Lower leg skin (tissue), 3 donors: Measurements from ENCODE around the gene CABP4.

Source experiments
- CTCF ChIP-seq, 3 donors: fragments of 450-650 bp; IDR thresholded peaks; one replicate each; pipeline ENCODE4 v1.5.1; 2016; ENCODE audit warnings: antibody characterized with exemption in 3 of 3, mild to moderate bottlenecking in 3 of 3, moderate library complexity in 2 of 3
- POLR2A ChIP-seq, 2 donors: fragments of 450-650 bp; IDR thresholded peaks; one replicate each; pipeline ENCODE4 v1.6.1; 2016 to 2017; ENCODE audit warnings: antibody characterized with exemption in 2 of 2, mild to moderate bottlenecking in 1 of 2, moderate library complexity in 1 of 2

- TF ChIP-seq POLR2A (IDR thresholded peaks at IDR 0.05) (no peak), CTCF (IDR thresholded peaks at IDR 0.05) (no peak)
Observed at GRCh38 chr11:67411785-67412152, 43.4 kb upstream of the CABP4 start.
